SJSA1 (cell line): ENCODE data around the gene NCBP3. TPM values are rescaled to one million over a fixed set of nuclear protein-coding genes. Genes with fewer than 3 reads are reported as not detected.

Source experiments
- DNase-seq, 2 experiments: peaks; one replicate each; pipeline ENCODE4 v3.0.0-alpha.2; 2015 to 2020; ENCODE audit warnings: low spot score in 2 of 2, low read depth in 1 of 2
- H3K27ac ChIP-seq: fragments of 250-450 bp; sonication (Bioruptor Pico); 2 replicates; pipeline ENCODE4 v1.5.1; 2020; ENCODE audit warnings: mild to moderate bottlenecking, moderate library complexity
- H3K27me3 ChIP-seq: fragments of 250-450 bp; sonication (Bioruptor Pico); replicated peaks from 2 replicates; pipeline ENCODE4 v1.5.1; 2020; ENCODE audit warnings: mild to moderate bottlenecking, moderate library complexity
- H3K36me3 ChIP-seq: fragments of 250-450 bp; sonication (Bioruptor Pico); 2 replicates; pipeline ENCODE4 v1.5.1; 2020; ENCODE audit warnings: mild to moderate bottlenecking
- H3K4me1 ChIP-seq: fragments of 250-450 bp; sonication (Bioruptor Pico); replicated peaks from 2 replicates; pipeline ENCODE4 v1.6.1; 2021; ENCODE audit warnings: mild to moderate bottlenecking
- H3K4me3 ChIP-seq: fragments of 250-450 bp; sonication (Bioruptor Pico); 2 replicates; pipeline ENCODE4 v1.5.1; 2020; ENCODE audit warnings: mild to moderate bottlenecking
- H3K9me3 ChIP-seq: fragments of 250-450 bp; sonication (Bioruptor Pico); replicated peaks from 2 replicates; pipeline ENCODE4 v1.5.1; 2020; ENCODE audit warnings: mild to moderate bottlenecking
- total RNA-seq: library from RNA; depleted of rRNA; stranded (reverse); fragments of >200 nt; shearing (Covaris generic); gene quantifications from 2 replicates; pipeline ENCODE4 v1.2.3, GENCODE V29; 2014

NCBP3 gene
- total RNA-seq, 1 experiment from 2014 or later = 16.8 TPM

DNA sequence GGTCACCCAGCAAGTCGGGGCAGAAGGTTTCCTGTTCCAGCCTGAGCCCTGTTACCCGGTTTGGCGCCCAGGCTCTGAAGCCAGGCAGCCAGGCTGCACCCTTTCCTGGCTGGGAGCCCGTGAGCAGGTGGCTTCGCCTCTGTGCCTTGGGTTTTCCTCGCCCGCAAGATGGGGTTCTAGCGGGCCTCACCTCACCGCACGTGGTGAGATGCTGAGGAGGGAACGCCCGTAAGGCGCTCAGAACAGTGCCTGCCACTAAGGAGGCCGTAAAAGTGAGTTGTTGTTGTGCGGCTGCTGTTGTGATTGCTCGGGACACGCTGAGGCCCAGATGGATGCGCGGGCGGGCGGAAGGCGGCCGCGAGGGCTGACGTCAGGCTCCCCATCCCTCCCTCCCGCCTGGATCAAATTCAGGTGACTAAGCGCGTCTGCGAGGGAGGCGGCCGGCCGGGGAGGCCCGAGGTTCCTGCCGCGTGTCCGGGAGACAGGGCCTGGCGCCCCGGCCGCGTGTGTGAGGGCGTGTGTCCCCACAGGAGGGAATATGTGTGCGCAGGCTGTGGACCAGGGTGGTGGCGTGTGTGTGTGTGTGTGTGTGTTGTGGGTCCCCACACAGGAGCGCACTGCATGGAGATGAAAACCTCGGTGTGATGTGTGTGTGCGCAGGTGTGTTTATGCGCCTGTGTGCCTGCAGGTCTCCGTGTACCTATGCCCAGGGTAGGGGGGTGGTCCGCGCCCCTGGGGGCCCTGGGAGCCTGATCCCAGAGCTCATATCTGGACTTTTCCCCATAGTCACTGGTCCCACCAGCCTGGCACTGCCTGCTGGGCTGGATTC, 42.5 kb upstream of the NCBP3 start:
- Histone ChIP-seq H3K4me3 (no peak overlapping the region), H3K27me3 (no peaks in the 10 kb centered on the region), H3K36me3 (peaks cover 35% of the 10 kb centered on the region), H3K9me3 (no peaks in the 10 kb centered on the region), H3K27ac (peak overlapping the region; percentile 84), H3K4me1 (peaks cover 85% of the 10 kb centered on the region)
- peak; percentile 91 to 94 for DNase-seq

DNA sequence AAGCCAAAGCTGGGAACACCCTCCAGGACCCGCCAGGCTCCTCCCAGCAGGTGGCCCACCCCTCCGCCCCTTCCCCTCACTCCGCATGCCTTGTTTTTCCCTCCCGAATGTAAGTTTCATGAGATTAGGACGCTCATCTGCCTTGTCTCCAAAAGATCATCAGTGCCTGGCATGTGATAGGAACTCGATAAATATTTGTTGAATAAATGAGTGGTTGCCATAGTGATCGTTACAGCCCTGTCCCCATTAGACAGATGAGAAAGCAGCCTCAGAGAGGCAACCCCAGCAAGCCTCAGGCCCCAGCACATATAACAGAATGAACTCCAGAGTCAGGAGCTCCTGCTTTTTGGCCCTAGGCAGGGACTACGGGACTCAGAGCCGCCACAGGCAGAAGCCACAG, 41.8 kb upstream of the NCBP3 start:
- Histone ChIP-seq H3K4me3 (no peak overlapping the region), H3K27ac (peak overlapping the region; percentile 84), H3K4me1 (peaks cover 79% of the 10 kb centered on the region), H3K27me3 (no peaks in the 10 kb centered on the region), H3K9me3 (no peaks in the 10 kb centered on the region), H3K36me3 (peaks cover 43% of the 10 kb centered on the region)
- DNase-seq = no peak

DNA sequence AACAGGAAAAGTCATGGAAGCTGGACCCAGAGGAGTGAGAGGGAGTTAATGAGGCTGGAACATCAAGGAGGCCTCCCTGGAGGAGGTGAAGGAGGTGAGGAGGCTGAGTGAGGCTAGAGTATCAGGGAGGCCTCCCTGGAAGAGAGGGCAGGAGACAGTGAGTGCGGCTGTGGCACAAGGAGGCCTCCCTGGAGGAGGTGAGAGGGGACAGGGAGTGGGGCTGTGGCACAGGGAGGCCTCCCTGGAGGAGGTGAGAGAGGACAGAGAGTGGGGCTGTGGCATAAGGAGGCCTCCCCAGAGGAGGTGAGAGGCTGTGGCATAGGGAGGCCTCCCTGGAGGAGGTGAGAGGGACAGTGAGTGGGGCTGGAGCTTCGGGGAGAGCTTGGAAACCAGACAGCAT, 41.3 kb upstream of the NCBP3 start:
- Histone ChIP-seq H3K9me3 (no peaks in the 10 kb centered on the region), H3K36me3 (peaks cover 45% of the 10 kb centered on the region), H3K4me1 (peaks cover 78% of the 10 kb centered on the region), H3K4me3 (no peak overlapping the region), H3K27ac (no peak overlapping the region), H3K27me3 (no peaks in the 10 kb centered on the region)
- no peak for DNase-seq

DNA sequence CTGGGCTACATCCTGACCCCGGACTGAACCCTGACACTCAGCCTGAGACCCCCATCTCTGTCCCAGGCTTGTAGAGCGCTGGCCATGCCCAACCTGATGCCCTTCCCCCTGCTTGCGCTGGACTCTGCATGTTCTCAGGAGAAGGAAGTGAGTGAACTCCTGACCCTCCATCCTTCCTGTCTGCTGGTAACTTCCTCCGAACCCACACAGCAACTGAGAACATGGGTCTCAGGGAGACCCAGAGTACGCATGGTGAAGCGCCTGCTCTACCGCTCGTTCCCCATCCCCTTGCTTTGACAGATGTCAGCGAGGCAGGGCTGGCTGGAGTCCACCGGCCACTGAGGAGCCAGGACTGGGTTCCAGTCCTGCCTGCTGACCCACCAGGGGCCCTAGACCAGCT, 40.7 kb upstream of the NCBP3 start:
- Histone ChIP-seq H3K4me3 (no peak overlapping the region), H3K9me3 (no peaks in the 10 kb centered on the region), H3K4me1 (peaks cover 72% of the 10 kb centered on the region), H3K27me3 (no peaks in the 10 kb centered on the region), H3K27ac (no peak overlapping the region), H3K36me3 (peaks cover 51% of the 10 kb centered on the region)
- DNase-seq = no peak

DNA sequence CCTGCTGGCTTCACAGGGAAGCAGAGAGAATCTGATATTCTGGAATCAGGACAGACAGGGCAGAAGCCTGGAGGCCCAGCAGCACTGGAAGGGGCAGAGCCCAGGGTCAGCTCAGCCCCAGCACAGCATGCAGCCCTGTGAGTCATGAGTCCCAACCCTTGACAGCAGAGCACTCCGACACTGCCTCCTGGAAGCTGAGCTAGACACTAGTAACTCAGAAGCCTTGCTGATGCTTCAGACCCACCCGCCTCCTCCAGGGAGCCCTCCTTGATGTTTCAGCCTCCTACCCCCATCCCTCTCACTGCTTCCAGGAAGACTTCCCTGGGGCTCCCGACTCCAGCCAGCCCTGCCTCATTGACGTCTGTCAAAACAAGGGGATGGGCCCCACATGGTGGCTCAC, 39.9 kb upstream of the NCBP3 start:
- Histone ChIP-seq H3K27ac (peak overlapping the region; percentile 26), H3K4me3 (no peak overlapping the region), H3K9me3 (no peaks in the 10 kb centered on the region), H3K27me3 (no peaks in the 10 kb centered on the region), H3K36me3 (peaks cover 55% of the 10 kb centered on the region), H3K4me1 (peaks cover 64% of the 10 kb centered on the region)
- peak; percentile 41 to 83 for DNase-seq

DNA sequence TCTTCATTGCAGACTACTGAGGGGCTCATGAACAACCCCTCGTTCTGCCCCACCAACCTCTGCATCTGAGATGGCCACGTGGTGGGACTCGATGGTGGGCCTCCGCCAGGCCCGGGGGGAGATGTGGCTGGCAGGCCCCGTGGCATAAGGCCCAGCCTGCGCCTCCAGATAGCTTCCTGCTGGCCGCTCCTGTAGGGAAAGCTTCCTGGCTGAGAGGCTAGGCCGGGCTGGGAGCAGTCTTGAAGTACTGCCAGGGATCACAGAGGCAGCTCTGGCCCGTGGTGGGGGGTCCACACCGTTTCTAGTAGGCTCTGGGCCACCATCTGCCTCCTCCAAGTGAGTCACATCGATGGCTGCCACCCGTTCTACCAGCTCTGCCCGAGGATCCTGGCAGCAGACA, 39.2 kb upstream of the NCBP3 start:
- Histone ChIP-seq H3K36me3 (peaks cover 62% of the 10 kb centered on the region), H3K4me3 (no peak overlapping the region), H3K4me1 (peaks cover 57% of the 10 kb centered on the region), H3K27me3 (no peaks in the 10 kb centered on the region), H3K9me3 (no peaks in the 10 kb centered on the region), H3K27ac (peak overlapping the region; percentile 26)
- peak; percentile 37 to 77 for DNase-seq

DNA sequence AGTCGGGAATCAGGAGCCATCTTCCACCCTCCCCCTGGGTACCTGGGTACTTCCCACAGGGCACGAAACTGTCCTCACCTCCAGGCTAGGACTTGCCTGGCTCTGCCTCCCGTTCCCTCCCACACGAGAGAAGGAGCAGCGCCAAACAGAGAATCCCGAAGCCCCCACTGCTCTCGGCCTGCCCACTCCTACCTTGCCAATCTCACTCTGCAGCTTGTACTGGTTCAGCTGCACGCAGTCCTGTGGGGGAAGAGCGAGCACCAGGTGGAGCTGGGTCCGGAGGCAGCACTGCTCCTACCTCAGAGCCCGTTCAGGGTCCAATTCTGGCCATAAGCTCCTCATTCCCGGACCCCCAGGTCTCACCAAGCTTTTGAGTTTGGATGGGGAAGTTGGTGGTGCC, 38.1 kb upstream of the NCBP3 start:
- DNase-seq = no peak
- no peaks in the 10 kb centered on the region for H3K9me3 ChIP-seq
- H3K4me3 ChIP-seq = no peak overlapping the region
- H3K27ac ChIP-seq = no peak overlapping the region
- H3K36me3 ChIP-seq = peaks cover 73% of the 10 kb centered on the region
- H3K27me3 ChIP-seq = no peaks in the 10 kb centered on the region
- H3K4me1 ChIP-seq = peaks cover 48% of the 10 kb centered on the region

DNA sequence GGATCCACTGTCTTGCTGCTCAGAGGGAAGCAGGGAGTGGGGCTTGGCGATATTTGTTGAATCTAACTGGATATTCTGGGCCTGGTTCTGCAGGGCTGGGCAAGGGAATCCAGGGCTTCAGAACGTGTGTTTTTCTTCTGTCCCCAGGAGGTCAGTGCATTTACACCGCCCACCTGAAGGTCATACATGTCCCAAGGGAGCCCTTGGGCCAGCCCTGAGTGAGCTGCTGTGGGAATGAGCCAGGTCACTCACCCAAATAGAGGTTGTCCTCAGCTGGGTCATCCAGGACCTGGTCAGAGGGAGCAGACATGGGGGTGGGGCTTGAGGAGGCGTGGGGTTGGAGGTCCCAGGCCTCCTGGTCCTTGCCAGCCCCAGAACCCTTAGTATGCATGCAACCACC, 36.2 kb upstream of the NCBP3 start:
- no peak overlapping the region for H3K27ac ChIP-seq
- no peaks in the 10 kb centered on the region for H3K9me3 ChIP-seq
- no peak overlapping the region for H3K4me3 ChIP-seq
- H3K36me3 ChIP-seq = peaks cover 84% of the 10 kb centered on the region
- H3K27me3 ChIP-seq = no peaks in the 10 kb centered on the region
- DNase-seq = no peak
- peaks cover 29% of the 10 kb centered on the region for H3K4me1 ChIP-seq

DNA sequence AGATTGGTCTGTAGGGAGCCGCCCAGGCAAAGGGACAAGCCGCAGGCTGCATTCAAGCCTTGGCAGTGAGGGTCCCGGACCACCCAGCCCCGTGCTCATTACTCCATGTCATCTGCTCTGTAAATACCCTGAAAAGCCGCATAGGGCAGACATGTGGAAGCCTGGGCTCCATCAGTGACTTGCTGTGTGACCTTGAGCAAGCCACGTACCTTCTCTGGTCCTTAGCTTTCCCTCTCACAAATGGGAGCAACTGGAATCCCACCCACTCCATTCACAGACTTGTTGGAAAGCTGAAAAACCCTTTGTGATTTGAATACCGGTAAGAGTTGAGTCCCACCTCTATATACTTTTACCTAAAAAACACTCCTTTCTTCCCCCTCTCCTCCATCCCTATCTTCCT, 34.9 kb upstream of the NCBP3 start:
- H3K36me3 ChIP-seq = peaks cover 94% of the 10 kb centered on the region
- peaks cover 16% of the 10 kb centered on the region for H3K4me1 ChIP-seq
- no peaks in the 10 kb centered on the region for H3K9me3 ChIP-seq
- no peak overlapping the region for H3K4me3 ChIP-seq
- no peaks in the 10 kb centered on the region for H3K27me3 ChIP-seq
- DNase-seq = no peak
- H3K27ac ChIP-seq = no peak overlapping the region

DNA sequence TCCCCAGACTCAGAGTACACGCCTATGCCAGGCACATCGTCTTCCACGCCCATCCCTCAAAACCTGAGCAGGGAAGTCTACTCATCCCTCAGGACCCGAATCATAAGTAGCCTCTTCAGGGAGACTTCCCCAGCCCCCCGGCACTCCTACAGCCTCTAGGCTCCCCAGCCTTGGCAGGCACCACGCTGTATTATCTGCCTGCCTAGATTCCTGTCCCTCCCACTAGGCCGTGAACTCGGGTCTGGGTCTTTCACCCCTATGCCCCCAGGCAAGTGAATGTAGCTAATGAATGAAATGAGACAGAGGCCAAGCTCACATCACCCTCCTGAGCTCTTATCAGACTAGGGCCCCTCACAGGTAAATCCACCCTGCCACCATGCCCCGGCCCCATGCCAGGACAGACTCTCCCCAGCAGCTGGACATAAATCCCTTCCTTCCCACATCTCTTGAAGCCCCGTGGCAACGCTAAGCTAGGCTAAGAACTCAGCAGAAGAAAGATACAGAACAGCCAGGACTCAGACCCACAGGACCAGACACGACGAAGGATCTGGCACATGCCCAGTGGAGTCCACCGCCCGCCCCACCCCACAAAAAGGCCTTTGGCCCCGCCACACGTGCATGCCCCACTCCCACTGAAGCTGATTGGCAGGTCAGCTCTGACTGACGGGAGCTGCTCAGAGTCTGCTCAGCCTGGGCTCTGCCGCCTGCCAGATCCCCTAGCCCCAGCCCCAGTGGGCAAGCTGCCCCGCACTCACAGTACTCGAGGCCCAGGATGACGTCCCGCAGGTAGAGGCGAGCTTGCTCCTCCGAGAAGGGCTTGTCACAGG, 33.8 kb upstream of the NCBP3 start:
- H3K4me3 ChIP-seq = no peak overlapping the region
- H3K36me3 ChIP-seq = peaks cover 94% of the 10 kb centered on the region
- no peaks in the 10 kb centered on the region for H3K9me3 ChIP-seq
- no peaks in the 10 kb centered on the region for H3K27me3 ChIP-seq
- peaks cover 4% of the 10 kb centered on the region for H3K4me1 ChIP-seq
- no peak overlapping the region for H3K27ac ChIP-seq
- DNase-seq = no peak

DNA sequence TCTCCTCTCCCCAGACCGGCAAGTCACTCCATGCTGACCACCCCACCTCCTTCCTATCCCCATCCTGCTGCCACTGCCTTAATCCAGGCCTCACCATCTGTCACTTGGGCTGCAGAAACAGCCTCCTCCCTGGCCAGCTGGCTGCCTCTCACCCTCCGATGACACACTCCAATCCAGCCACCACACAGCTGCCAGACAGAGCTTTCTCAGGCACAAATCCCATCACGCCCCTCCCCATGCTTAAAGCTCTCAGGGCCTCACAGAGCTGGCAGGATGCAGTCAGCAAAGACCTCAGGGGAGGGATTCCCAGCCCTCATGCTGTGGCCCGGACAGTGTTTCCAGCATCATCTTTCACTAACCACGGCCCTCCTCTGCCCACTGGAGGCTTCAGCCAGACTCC, 33.1 kb upstream of the NCBP3 start:
- H3K4me3 ChIP-seq = no peak overlapping the region
- no peak overlapping the region for H3K27ac ChIP-seq
- no peaks in the 10 kb centered on the region for H3K9me3 ChIP-seq

DNA sequence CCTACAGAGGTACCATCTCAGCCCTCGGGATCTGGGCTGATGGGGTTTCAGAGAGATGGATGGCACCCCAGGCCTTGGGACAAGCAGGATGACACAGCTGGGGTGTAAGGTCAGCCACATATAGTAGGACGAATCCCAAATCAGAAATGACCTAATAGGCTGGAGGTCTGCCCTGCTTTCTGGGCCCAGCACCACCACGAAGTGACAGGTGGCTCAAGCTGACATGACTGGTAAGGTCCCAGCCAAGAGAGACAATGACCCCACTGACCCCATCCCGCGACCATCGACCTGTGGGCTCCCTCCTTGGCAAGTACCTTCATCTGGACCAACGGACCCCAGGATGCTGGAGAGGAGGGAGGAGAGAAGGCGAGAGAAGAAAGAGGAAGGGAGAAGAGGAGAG, 31.2 kb upstream of the NCBP3 start:
- peaks cover 92% of the 10 kb centered on the region for H3K36me3 ChIP-seq
- no peaks in the 10 kb centered on the region for H3K4me1 ChIP-seq
- no peaks in the 10 kb centered on the region for H3K9me3 ChIP-seq
- H3K27ac ChIP-seq = no peak overlapping the region
- no peaks in the 10 kb centered on the region for H3K27me3 ChIP-seq
- no peak for DNase-seq
- no peak overlapping the region for H3K4me3 ChIP-seq

More for the DNA sequence above, 33.1 kb upstream of the NCBP3 start:
- Histone ChIP-seq H3K36me3 (peaks cover 92% of the 10 kb centered on the region), H3K4me1 (no peaks in the 10 kb centered on the region), H3K27me3 (no peaks in the 10 kb centered on the region)
- DNase-seq = no peak

DNA sequence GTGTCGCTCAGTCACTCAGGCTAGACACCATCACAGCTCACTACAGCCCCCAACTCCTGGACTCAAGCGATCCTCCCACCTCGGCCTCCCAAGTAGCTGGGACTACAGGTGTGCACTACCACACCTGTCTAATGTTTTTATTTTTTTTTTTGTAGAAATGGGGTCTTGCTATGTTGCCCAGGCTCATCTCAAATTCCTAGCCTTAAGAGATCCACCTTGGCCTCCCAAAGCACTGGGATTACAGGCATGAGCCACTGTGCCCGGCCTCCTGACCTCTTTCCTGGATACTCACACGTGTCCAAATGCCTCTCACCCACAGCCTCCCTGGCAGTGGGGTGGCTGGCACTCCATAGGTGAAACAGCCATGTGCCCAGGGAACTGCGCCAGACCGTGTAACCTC, 29.3 kb upstream of the NCBP3 start:
- no peaks in the 10 kb centered on the region for H3K9me3 ChIP-seq
- peaks cover 11% of the 10 kb centered on the region for H3K4me1 ChIP-seq

DNA sequence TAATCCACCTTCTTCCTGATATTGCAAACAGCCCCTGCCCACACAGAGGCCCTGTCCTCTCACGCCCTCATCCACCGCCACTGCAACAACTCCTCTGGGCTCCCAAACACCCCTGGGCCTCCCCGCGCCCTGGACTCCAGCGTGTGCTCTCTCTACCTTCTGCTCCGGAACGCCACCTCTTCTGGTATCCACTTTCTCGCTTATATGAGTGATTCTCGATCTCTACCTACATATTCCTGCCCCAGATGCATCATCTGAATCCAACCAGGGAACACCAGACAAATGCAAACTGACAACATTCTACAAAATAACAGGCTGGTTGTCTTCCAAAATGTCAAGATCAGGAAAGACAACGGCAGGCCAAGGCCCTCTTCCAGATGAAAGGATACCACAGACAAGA, 27.8 kb upstream of the NCBP3 start:
- DNase-seq = no peak

More for the DNA sequence above, 29.3 kb upstream of the NCBP3 start:
- no peaks in the 10 kb centered on the region for H3K27me3 ChIP-seq
- no peak for DNase-seq
- no peak overlapping the region for H3K4me3 ChIP-seq
- H3K36me3 ChIP-seq = peaks cover 85% of the 10 kb centered on the region
- H3K27ac ChIP-seq = no peak overlapping the region

More for the DNA sequence above, 27.8 kb upstream of the NCBP3 start:
- peaks cover 11% of the 10 kb centered on the region for H3K4me1 ChIP-seq
- no peaks in the 10 kb centered on the region for H3K9me3 ChIP-seq
- peaks cover 82% of the 10 kb centered on the region for H3K36me3 ChIP-seq
- H3K27me3 ChIP-seq = no peaks in the 10 kb centered on the region
- H3K4me3 ChIP-seq = no peak overlapping the region
- no peak overlapping the region for H3K27ac ChIP-seq
